B cell (primary cell): ENCODE data around the gene SSC4D. TPM values are rescaled to one million over a fixed set of nuclear protein-coding genes. Genes with fewer than 3 reads are reported as not detected.

Experiments used
- ATAC-seq: fragments of 200-7000 bp; cut with Tn5 transposase; one replicate; pipeline ENCODE4 v1.10.0; 2021; ENCODE audit warnings: low read depth, mild to moderate bottlenecking, moderate number of reproducible peaks, moderate library complexity
- CTCF ChIA-PET: fragments of 350-600 bp; sonication (Branson Sonifier 250); formaldehyde crosslinking; loops from one replicate; lab custom pipeline; 2021; ENCODE audit warnings: antibody characterized with exemption, inconsistent platforms; lab: Charles Lee
- POLR2A ChIA-PET: fragments of 350-600 bp; sonication (Branson Sonifier 250); formaldehyde crosslinking; loops from one replicate; lab custom pipeline; 2021; ENCODE audit warnings: antibody characterized with exemption; lab: Charles Lee
- DNase-seq: peaks from one replicate; pipeline ENCODE4 v3.0.0; 2013
- H2AFZ ChIP-seq: 2 replicates; pipeline ENCODE4 v1.6.1; 2012; ENCODE audit warnings: mild to moderate bottlenecking, low read depth, low read length; ENCODE audit not compliant: insufficient read depth, poor library complexity, severe bottlenecking
- H3K27ac ChIP-seq, 2 donors: 1 replicate in 1 of 2; 2 replicates in 1 of 2; pipeline ENCODE4 v1.5.1; 2012 to 2013; ENCODE audit warnings: low read length in 2 of 2, mild to moderate bottlenecking in 2 of 2, moderate library complexity in 1 of 2
- H3K27me3 ChIP-seq, 4 experiments: fragments of 200-600 bp in 1 of 4; sonication (generic) in 1 of 4; replicated peaks in 1 of 4; 1 replicate in 2 of 4; 2 replicates in 2 of 4; pipeline versions ENCODE4 v1.6.1 to v1.7.0; 2013 to 2016; ENCODE audit warnings: low read length in 3 of 4, mild to moderate bottlenecking in 2 of 4, mixed read lengths in 1 of 4, moderate library complexity in 1 of 4; ENCODE audit not compliant: insufficient read depth in 4 of 4, control insufficient read depth in 3 of 4; ENCODE audit errors: control extremely low read depth in 1 of 4
- H3K36me3 ChIP-seq, 2 experiments: replicated peaks in 1 of 2; 1 replicate in 1 of 2; 2 replicates in 1 of 2; pipeline versions ENCODE4 v1.6.1 to v1.7.1; 2013; ENCODE audit warnings: low read length in 1 of 2; ENCODE audit not compliant: insufficient read depth in 2 of 2, control insufficient read depth in 1 of 2; ENCODE audit errors: control extremely low read depth in 1 of 2, extremely low read depth in 1 of 2
- H3K4me1 ChIP-seq, 2 donors: fragments of 200-600 bp in 1 of 2; sonication (generic) in 1 of 2; 1 replicate in 1 of 2; 2 replicates in 1 of 2; pipeline versions ENCODE4 v1.5.1 to v1.6.1; 2013 to 2017; ENCODE audit warnings: low read length in 2 of 2; ENCODE audit not compliant: control insufficient read depth in 2 of 2, insufficient read depth in 2 of 2
- H3K4me2 ChIP-seq: replicated peaks from 2 replicates; pipeline ENCODE3; 2012; ENCODE audit warnings: mild to moderate bottlenecking, low read depth, low read length; ENCODE audit not compliant: poor library complexity, severe bottlenecking
- H3K4me3 ChIP-seq, 5 experiments: fragments of 200-600 bp in 1 of 5; sonication (generic) in 1 of 5; 1 replicate in 3 of 5; 2 replicates in 2 of 5; pipeline versions ENCODE4 v1.5.1 to v1.7.0; 2011 to 2016; ENCODE audit warnings: low read length in 4 of 5, mild to moderate bottlenecking in 4 of 5, low read depth in 2 of 5, control low read depth in 1 of 5, moderate library complexity in 1 of 5; ENCODE audit not compliant: insufficient read depth in 1 of 5; ENCODE audit errors: control extremely low read depth in 1 of 5, extremely low read depth in 1 of 5
- H3K79me2 ChIP-seq: fragments of 200-600 bp; sonication (generic); one replicate; pipeline ENCODE4 v1.6.0; 2016; ENCODE audit warnings: low read length; ENCODE audit not compliant: control insufficient read depth, insufficient read depth
- H3K9ac ChIP-seq: fragments of 200-600 bp; sonication (generic); 2 replicates; pipeline ENCODE4 v1.6.1; 2017; ENCODE audit warnings: mild to moderate bottlenecking, low read length, moderate library complexity
- H3K9me3 ChIP-seq, 3 donors: one replicate each; pipeline versions ENCODE4 v1.6.1 to v1.7.1; 2013; ENCODE audit warnings: low read length in 2 of 3; ENCODE audit not compliant: control insufficient read depth in 2 of 3, insufficient read depth in 1 of 3; ENCODE audit errors: control extremely low read depth in 1 of 3
- H4K20me1 ChIP-seq: 2 replicates; pipeline ENCODE4 v1.6.0; 2012; ENCODE audit warnings: mild to moderate bottlenecking, low read length; ENCODE audit not compliant: insufficient read depth, control insufficient read depth, poor library complexity, severe bottlenecking
- H3K27ac Mint-ChIP-seq: one replicate; pipeline ENCODE4 v1.8.0; 2021; ENCODE audit warnings: mixed read lengths
- H3K27me3 Mint-ChIP-seq: one replicate; pipeline ENCODE4 v1.8.0; 2021; ENCODE audit warnings: mixed read lengths
- H3K4me1 Mint-ChIP-seq: one replicate; pipeline ENCODE4 v1.8.0; 2021; ENCODE audit warnings: mixed read lengths
- H3K4me3 Mint-ChIP-seq: one replicate; pipeline ENCODE4 v1.8.0; 2021; ENCODE audit warnings: mixed read lengths
- H3K9me3 Mint-ChIP-seq: one replicate; pipeline ENCODE4 v1.8.0; 2022; ENCODE audit warnings: mixed read lengths; ENCODE audit not compliant: insufficient read depth
- CTCF ChIP-seq: fragments of 200-600 bp; IDR thresholded peaks from one replicate; pipeline ENCODE4 v1.8.0; 2022; ENCODE audit warnings: antibody characterized with exemption, mild to moderate bottlenecking
- EZH2 ChIP-seq: IDR thresholded peaks from 2 replicates; pipeline ENCODE4 v1.6.1; 2012; ENCODE audit warnings: borderline replicate concordance, low read depth, mild to moderate bottlenecking, moderate library complexity, low read length; ENCODE audit not compliant: insufficient read depth, poor library complexity, severe bottlenecking
- whole genome bisulfite sequencing: methylation state at CpG from one replicate; pipeline ENCODE4 v1.1.5; 2013; ENCODE audit warnings: missing lambda C conversion rate; ENCODE audit not compliant: insufficient coverage; 5-methylcytosine and 5-hydroxymethylcytosine counted together
- intact Hi-C: fragments of 100-400 bp; cut with micrococcal nuclease; formaldehyde crosslinking; loops from one replicate; pipeline ENCODE4 v1.10.0; 2022
- polyA plus RNA-seq: library from polyadenylated mRNA; depleted of rRNA; stranded (reverse); fragments of >200 nt; gene quantifications from 2 replicates; pipeline ENCODE4 v1.2.3, GENCODE V29; 2012
- total RNA-seq, 2 donors: library from RNA; stranded (reverse); fragments of 120-200 nt in 1 of 2; gene quantifications; 1 replicate in 1 of 2; 2 replicates in 1 of 2; pipeline versions ENCODE4 v1.2.3 to v1.2.4, GENCODE V29; 2013 to 2022

The SSC4D gene
- total and polyA plus RNA-seq, 2 donors (not counting 1 experiment from before 2014, with no cell fraction given): 0.16 TPM; not detected in 1

GRCh38 chr7:76340617-76341131, 68.8 kb downstream of the SSC4D start:
- no peaks in the 10 kb centered on the region for H3K9me3 Mint-ChIP-seq
- H3K9ac ChIP-seq: no peak overlapping the region
- no peak for DNase-seq
- H3K9me3 ChIP-seq: no peaks in the 10 kb centered on the region
- peaks cover 5 to 53% of the 10 kb centered on the region in 2 experiments for H3K36me3 ChIP-seq
- no peak for ATAC-seq
- no peak overlapping the region for H3K4me3 Mint-ChIP-seq
- H4K20me1 ChIP-seq: peaks cover 99% of the 10 kb centered on the region
- TF ChIP-seq EZH2 (no peak), CTCF (no peak)
- no peak overlapping the region for H3K4me2 ChIP-seq
- CTCF ChIA-PET: no interaction called here
- H3K27me3 Mint-ChIP-seq: no peaks in the 10 kb centered on the region
- no peak overlapping the region for H3K4me3 ChIP-seq
- intact Hi-C loops: no loop called here
- H3K27ac Mint-ChIP-seq: no peak overlapping the region
- 88% methylated on average over 1 of the region's 3 CpGs for WGBS
- peaks cover 51% of the 10 kb centered on the region for H3K4me1 Mint-ChIP-seq
- no peak overlapping the region for H2AFZ ChIP-seq
- no peaks in the 10 kb centered on the region for H3K27me3 ChIP-seq
- POLR2A ChIA-PET: no interaction called here
- H3K27ac ChIP-seq: no peak overlapping the region
- H3K4me1 ChIP-seq: no peaks in the 10 kb centered on the region
- H3K79me2 ChIP-seq: peaks cover 99% of the 10 kb centered on the region

Other genes starting within 250 kb of the SSC4D start
- gene SRRM3, start 207.8 kb downstream of the SSC4D start, total RNA-seq: not detected in 2 replicates
- gene SRRM3, start 207.8 kb downstream of the SSC4D start, polyA plus RNA-seq: not detected in 2 replicates
- gene HSPB1, start 107.0 kb downstream of the SSC4D start, total RNA-seq: 26.8 and 34.0 TPM in 2 replicates
- gene HSPB1, start 107.0 kb downstream of the SSC4D start, polyA plus RNA-seq: 343 and 441 TPM in 2 replicates
- 51.6 and 51.9 TPM in 2 replicates for gene YWHAG, start 50.7 kb downstream of the SSC4D start, total RNA-seq
- gene YWHAG, start 50.7 kb downstream of the SSC4D start, polyA plus RNA-seq: 6.6 and 12.6 TPM in 2 replicates
- 0.64 and 2.1 TPM in 2 replicates for gene ZP3, start 15.3 kb upstream of the SSC4D start, total RNA-seq
- gene ZP3, start 15.3 kb upstream of the SSC4D start, polyA plus RNA-seq: 4.4 and 4.5 TPM in 2 replicates
- gene DTX2, start 52.0 kb upstream of the SSC4D start, total RNA-seq: 66.9 and 68.4 TPM in 2 replicates
- gene DTX2, start 52.0 kb upstream of the SSC4D start, polyA plus RNA-seq: 36.4 and 41.2 TPM in 2 replicates
- 4.9 and 6.8 TPM in 2 replicates for gene UPK3B, start 100.9 kb upstream of the SSC4D start, total RNA-seq
- gene UPK3B, start 100.9 kb upstream of the SSC4D start, polyA plus RNA-seq: 1.2 and 2.8 TPM in 2 replicates
- 0.53 and 0.69 TPM in 2 replicates for gene SPDYE16, start 133.6 kb upstream of the SSC4D start, total RNA-seq
- 0.22 and 0.34 TPM in 2 replicates for gene SPDYE16, start 133.6 kb upstream of the SSC4D start, polyA plus RNA-seq
- gene POMZP3, start 217.6 kb upstream of the SSC4D start, total RNA-seq: 13.3 and 18.9 TPM in 2 replicates
- gene POMZP3, start 217.6 kb upstream of the SSC4D start, polyA plus RNA-seq: 10.2 and 15.2 TPM in 2 replicates